ENCODE data around the gene GPC6. TPM values are rescaled to one million over a fixed set of nuclear protein-coding genes. Genes with fewer than 3 reads are reported as not detected.

The GPC6 gene
- polyA plus RNA-seq, 2 of the 4 experiments (the other 2 are of a cell fraction): 8.0 to 14.4 TPM

DNA sequence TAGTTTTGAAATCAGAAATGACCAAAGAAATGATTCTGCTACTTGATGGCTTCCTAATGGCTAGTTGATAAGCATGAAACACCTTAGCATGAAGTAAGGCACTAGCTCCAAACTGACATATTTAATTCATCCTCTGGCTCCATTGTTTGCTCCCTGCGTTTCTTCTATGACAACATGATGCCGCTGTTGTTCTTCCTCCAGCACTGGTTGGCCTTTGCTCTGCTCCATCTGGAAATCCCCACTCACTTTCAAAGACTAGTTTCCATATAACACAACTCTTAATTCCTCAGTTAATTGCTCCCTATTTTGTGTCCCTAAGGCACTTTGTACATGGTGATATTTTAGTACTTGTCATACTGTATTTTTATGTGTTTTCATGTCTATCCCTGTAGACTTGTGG lies 151.6 kb downstream of the GPC6 start:
- no peak for TF ChIP-seq ESRRA (IDR thresholded peaks at IDR 0.05; ENCODE audit: borderline replicate concordance, low read length)
- TF ChIP-seq EHF (CRISPR knock-in tag; IDR thresholded peaks at IDR 0.05): no peak
- 61% methylated on average over 2 of the region's 2 CpGs for WGBS (ENCODE audit: missing lambda C conversion rate)
- POLR2A ChIA-PET: no interaction called here

DNA sequence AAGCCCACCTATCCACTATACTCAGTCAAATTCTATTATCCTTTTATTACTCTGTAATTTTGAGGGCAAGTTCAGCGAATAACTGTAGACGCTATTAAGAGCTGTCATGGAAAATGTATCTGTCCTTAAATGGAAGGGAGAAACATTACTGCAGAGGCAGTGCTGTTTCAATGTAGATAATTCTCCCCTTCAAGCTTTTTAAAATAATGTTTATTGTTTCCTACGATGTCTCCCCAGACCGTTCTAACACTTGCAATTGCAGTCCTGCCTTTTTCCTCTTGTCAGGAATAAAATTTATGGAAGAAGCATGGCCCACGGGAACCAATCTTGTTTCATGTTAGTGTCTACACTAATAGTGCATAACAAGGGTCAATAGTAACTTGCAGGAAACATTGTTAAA lies 159.5 kb downstream of the GPC6 start:
- no peaks in the 10 kb centered on the region for H3K9me3 ChIP-seq
- ChIA-PET CTCF (no interaction called here), POLR2A (no interaction called here)
- no peak overlapping the region for H3K4me2 ChIP-seq
- H3K4me1 ChIP-seq: no peaks in the 10 kb centered on the region
- FAIRE-seq (no peak), ATAC-seq (no peak), DNase-seq (ENCODE audit: low read depth in 1 of 2, low spot score in 1 of 2) (no peak)
- no peak overlapping the region for H3K27ac ChIP-seq
- no peak overlapping the region for H3K4me3 ChIP-seq
- TF ChIP-seq RFX5 (IDR thresholded peaks at IDR 0.05): no peak
- TF ChIP-seq, protein P1, sequence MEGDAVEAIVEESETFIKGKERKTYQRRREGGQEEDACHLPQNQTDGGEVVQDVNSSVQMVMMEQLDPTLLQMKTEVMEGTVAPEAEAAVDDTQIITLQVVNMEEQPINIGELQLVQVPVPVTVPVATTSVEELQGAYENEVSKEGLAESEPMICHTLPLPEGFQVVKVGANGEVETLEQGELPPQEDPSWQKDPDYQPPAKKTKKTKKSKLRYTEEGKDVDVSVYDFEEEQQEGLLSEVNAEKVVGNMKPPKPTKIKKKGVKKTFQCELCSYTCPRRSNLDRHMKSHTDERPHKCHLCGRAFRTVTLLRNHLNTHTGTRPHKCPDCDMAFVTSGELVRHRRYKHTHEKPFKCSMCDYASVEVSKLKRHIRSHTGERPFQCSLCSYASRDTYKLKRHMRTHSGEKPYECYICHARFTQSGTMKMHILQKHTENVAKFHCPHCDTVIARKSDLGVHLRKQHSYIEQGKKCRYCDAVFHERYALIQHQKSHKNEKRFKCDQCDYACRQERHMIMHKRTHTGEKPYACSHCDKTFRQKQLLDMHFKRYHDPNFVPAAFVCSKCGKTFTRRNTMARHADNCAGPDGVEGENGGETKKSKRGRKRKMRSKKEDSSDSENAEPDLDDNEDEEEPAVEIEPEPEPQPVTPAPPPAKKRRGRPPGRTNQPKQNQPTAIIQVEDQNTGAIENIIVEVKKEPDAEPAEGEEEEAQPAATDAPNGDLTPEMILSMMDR (IDR thresholded peaks at IDR 0.05): no peak
- TF ChIP-seq FOSB (CRISPR knock-in tag; IDR thresholded peaks at IDR 0.05): no peak
- TF ChIP-seq CHD2 (IDR thresholded peaks at IDR 0.05; ENCODE audit: low read length, partially characterized antibody): no peak
- no peak for TF ChIP-seq KDM1A (IDR thresholded peaks at IDR 0.05; ENCODE audit: low read depth)
- no peak for TF ChIP-seq ESRRA (IDR thresholded peaks at IDR 0.05; ENCODE audit: borderline replicate concordance, low read length)
- TF ChIP-seq HDAC2 (IDR thresholded peaks at IDR 0.05): no peak
- no peak for TF ChIP-seq CBX2 (IDR thresholded peaks at IDR 0.05; ENCODE audit: borderline replicate concordance, low read depth)
- no peak for TF ChIP-seq ZC3H11A (IDR thresholded peaks at IDR 0.05)
- no peak for TF ChIP-seq NFE2L2 (conservative IDR thresholded peaks at IDR 0.05; ENCODE audit: low read length)
- WGBS (ENCODE audit: missing lambda C conversion rate): 49% methylated on average over 5 of the region's 5 CpGs

More for the DNA sequence above, 151.6 kb downstream of the GPC6 start:
- no peaks in the 10 kb centered on the region for H3K4me1 ChIP-seq
- DNase-seq (ENCODE audit: low read depth in 1 of 2, low spot score in 1 of 2) (no peak), ATAC-seq (no peak), FAIRE-seq (no peak)
- no peak overlapping the region for H3K4me3 ChIP-seq
- H3K27ac ChIP-seq: no peak overlapping the region
- CTCF ChIA-PET: no interaction called here
- no peak overlapping the region for H3K4me2 ChIP-seq
- H3K9me3 ChIP-seq: no peaks in the 10 kb centered on the region

DNA sequence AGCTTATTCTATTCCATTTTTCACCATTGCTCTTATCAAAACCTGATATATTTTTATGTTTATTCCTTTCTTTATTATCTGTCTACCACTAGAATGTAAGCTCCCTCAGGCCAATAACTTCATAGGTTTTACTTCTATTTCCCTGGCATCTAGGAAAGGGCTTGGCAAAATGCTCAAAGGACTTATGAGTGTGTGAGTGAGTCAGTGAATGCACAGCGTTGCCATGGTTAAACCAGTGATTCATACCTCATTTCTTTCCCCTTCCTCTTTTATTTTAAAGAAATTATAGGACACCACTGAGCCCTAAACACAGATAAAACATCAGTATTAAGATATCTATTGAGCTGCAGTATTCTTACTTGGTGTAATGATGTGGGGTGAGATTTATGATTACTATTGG lies 162.1 kb downstream of the GPC6 start:
- no peak for FAIRE-seq
- CTCF ChIA-PET: interaction anchor here (1.6 kb wide), 1 partner anchor 16 kb away, joined by 4 read pairs; no protein-coding TSS in a partner anchor

DNA sequence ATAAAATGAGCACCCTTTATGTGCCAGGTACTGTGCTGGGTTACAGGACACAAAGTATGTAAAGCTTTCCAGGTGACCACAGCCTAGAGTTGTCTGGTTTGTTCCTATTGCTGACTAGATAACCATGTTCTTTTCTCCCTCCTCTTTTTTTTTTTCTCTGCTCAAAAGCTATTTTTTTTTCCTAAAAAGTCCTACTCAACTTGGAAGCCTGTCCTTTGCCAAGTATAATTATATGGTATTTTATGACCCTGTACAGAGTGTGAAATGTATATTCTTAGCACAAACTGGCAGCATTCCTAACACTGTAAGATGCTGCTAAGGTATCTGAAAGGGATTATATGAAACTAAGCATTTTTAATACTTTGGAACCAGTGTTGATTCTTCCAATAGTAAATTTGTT lies 171.0 kb downstream of the GPC6 start:
- FAIRE-seq: no peak
- POLR2A ChIA-PET: no interaction called here
- H3K4me1 ChIP-seq: peaks cover 17% of the 10 kb centered on the region
- ATAC-seq: no peak
- CTCF ChIA-PET: interaction anchor here (1.2 kb wide), 1 partner anchor 58 kb away, joined by 3 read pairs; no protein-coding TSS in a partner anchor
- DNase-seq (ENCODE audit: low read depth in 1 of 2, low spot score in 1 of 2): no peak
- H3K27ac ChIP-seq: no peak overlapping the region
- H3K4me2 ChIP-seq: no peak overlapping the region
- H3K9me3 ChIP-seq: no peaks in the 10 kb centered on the region
- no peak overlapping the region for H3K4me3 ChIP-seq
- TF ChIP-seq, protein P2, sequence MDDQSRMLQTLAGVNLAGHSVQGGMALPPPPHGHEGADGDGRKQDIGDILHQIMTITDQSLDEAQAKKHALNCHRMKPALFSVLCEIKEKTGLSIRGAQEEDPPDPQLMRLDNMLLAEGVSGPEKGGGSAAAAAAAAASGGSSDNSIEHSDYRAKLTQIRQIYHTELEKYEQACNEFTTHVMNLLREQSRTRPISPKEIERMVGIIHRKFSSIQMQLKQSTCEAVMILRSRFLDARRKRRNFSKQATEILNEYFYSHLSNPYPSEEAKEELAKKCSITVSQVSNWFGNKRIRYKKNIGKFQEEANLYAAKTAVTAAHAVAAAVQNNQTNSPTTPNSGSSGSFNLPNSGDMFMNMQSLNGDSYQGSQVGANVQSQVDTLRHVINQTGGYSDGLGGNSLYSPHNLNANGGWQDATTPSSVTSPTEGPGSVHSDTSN (IDR thresholded peaks at IDR 0.05): no peak
- TF ChIP-seq RARB (CRISPR knock-in tag; IDR thresholded peaks at IDR 0.05) (no peak), KDM5A (IDR thresholded peaks at IDR 0.05) (no peak)
- TF ChIP-seq, protein P1 (IDR thresholded peaks at IDR 0.05): no peak

More for the DNA sequence above, 162.1 kb downstream of the GPC6 start:
- POLR2A ChIA-PET: no interaction called here
- H3K9me3 ChIP-seq: no peaks in the 10 kb centered on the region
- ATAC-seq (peak in 1 of 2 experiments; percentile 39; a peak in 1 of 6 replicates), DNase-seq (ENCODE audit: low read depth in 1 of 2, low spot score in 1 of 2) (peak in 1 of 2 experiments; percentile 25)
- H3K4me1 ChIP-seq: no peaks in the 10 kb centered on the region
- 4% methylated on average over 1 of the region's 1 CpG for WGBS (ENCODE audit: missing lambda C conversion rate)
- H3K27ac ChIP-seq: no peak overlapping the region
- no peak for TF ChIP-seq FOXS1 (CRISPR knock-in tag; IDR thresholded peaks at IDR 0.05)
- H3K4me3 ChIP-seq: no peak overlapping the region
- H3K4me2 ChIP-seq: no peak overlapping the region

All from A549 (cell line).